Glutamatergic neuron (in vitro differentiated cells): ENCODE results near the gene PRDX6. TPM values are rescaled to one million over a fixed set of nuclear protein-coding genes. Genes with fewer than 3 reads are reported as not detected.
"Not testable (repeated sequence)": the region's sequence is repeated elsewhere in the genome, so short reads cannot be mapped to it uniquely, and the experiment has no call there.

Experiments
- DNase-seq: peaks from one replicate; pipeline ENCODE4 v3.0.0; 2022
- H3K27ac Mint-ChIP-seq: one replicate; pipeline ENCODE4 v1.8.0; 2020; ENCODE audit warnings: mild to moderate bottlenecking, mixed read lengths, inconsistent platforms; ENCODE audit not compliant: unreplicated experiment
- H3K27me3 Mint-ChIP-seq: one replicate; pipeline ENCODE4 v1.8.0; 2020; ENCODE audit warnings: mild to moderate bottlenecking, moderate library complexity, mixed read lengths, inconsistent platforms; ENCODE audit not compliant: unreplicated experiment
- H3K36me3 Mint-ChIP-seq: one replicate; pipeline ENCODE4 v1.8.0; 2020; ENCODE audit warnings: mild to moderate bottlenecking, mixed read lengths, inconsistent platforms; ENCODE audit not compliant: unreplicated experiment
- H3K4me1 Mint-ChIP-seq: one replicate; pipeline ENCODE4 v1.8.0; 2020; ENCODE audit warnings: mild to moderate bottlenecking, low read depth, mixed read lengths, inconsistent platforms; ENCODE audit not compliant: unreplicated experiment
- H3K4me3 Mint-ChIP-seq: one replicate; pipeline ENCODE4 v1.8.0; 2020; ENCODE audit warnings: mild to moderate bottlenecking, mixed read lengths, inconsistent platforms; ENCODE audit not compliant: unreplicated experiment
- H3K9me3 Mint-ChIP-seq: one replicate; pipeline ENCODE4 v1.8.0; 2020; ENCODE audit warnings: mild to moderate bottlenecking, moderate library complexity, mixed read lengths, inconsistent platforms; ENCODE audit not compliant: unreplicated experiment
- CTCF ChIP-seq: fragments of 200-600 bp; sonication (generic); IDR thresholded peaks from one replicate; pipeline ENCODE4 v1.5.0; 2021; ENCODE audit not compliant: partially characterized antibody, unreplicated experiment
- total RNA-seq: library from RNA; stranded (reverse); fragmentation: NEBNext Ultra II Directional; extraction: Animal tissue kit (Norgen Biotek cat#: 25700); gene quantifications from one replicate; pipeline ENCODE4 v1.2.1, GENCODE V29; 2021; ENCODE audit not compliant: unreplicated experiment

Gene PRDX6
- total RNA-seq, 1 donor from 2014 or later, result 29.3 TPM

- Mint-ChIP-seq H3K27me3 (peaks cover 2% of the 10 kb centered on the region), H3K36me3 (peaks cover 31% of the 10 kb centered on the region), H3K27ac (no peak overlapping the region), H3K9me3 (peaks cover 3% of the 10 kb centered on the region), H3K4me1 (no peaks in the 10 kb centered on the region), H3K4me3 (no peak overlapping the region)
- no peak for TF ChIP-seq CTCF
- no peak for DNase-seq
These were observed 9.7 kb upstream of the PRDX6 start for GRCh38 chr1:173467426-173467825.

- H3K9me3 Mint-ChIP-seq, result peaks cover 3% of the 10 kb centered on the region
- no peak overlapping the region for H3K27ac Mint-ChIP-seq
- DNase-seq, result no peak
- no peaks in the 10 kb centered on the region for H3K27me3 Mint-ChIP-seq
- TF ChIP-seq CTCF, result no peak
- H3K4me1 Mint-ChIP-seq, result no peaks in the 10 kb centered on the region
- peaks cover 26% of the 10 kb centered on the region for H3K36me3 Mint-ChIP-seq
- no peak overlapping the region for H3K4me3 Mint-ChIP-seq
These were observed 7.5 kb upstream of the PRDX6 start for GRCh38 chr1:173469656-173470055.

GRCh38 chr1:173470608-173471007 is 6.5 kb upstream of the PRDX6 start:
- peaks cover 3% of the 10 kb centered on the region for H3K9me3 Mint-ChIP-seq
- H3K27ac Mint-ChIP-seq, result no peak overlapping the region
- no peak for TF ChIP-seq CTCF
- H3K27me3 Mint-ChIP-seq, result peaks cover 2% of the 10 kb centered on the region
- peaks cover 18% of the 10 kb centered on the region for H3K36me3 Mint-ChIP-seq
- H3K4me3 Mint-ChIP-seq, result no peak overlapping the region
- no peaks in the 10 kb centered on the region for H3K4me1 Mint-ChIP-seq
- no peak for DNase-seq

- peaks cover 13% of the 10 kb centered on the region for H3K36me3 Mint-ChIP-seq
- no peak overlapping the region for H3K4me3 Mint-ChIP-seq
- H3K4me1 Mint-ChIP-seq, result peaks cover 5% of the 10 kb centered on the region
- peaks cover 4% of the 10 kb centered on the region for H3K9me3 Mint-ChIP-seq
- no peak for DNase-seq
- H3K27ac Mint-ChIP-seq, result no peak overlapping the region
- H3K27me3 Mint-ChIP-seq, result peaks cover 2% of the 10 kb centered on the region
- TF ChIP-seq CTCF, result no peak
These were observed 3.5 kb upstream of the PRDX6 start for GRCh38 chr1:173473599-173474011.

- Mint-ChIP-seq H3K4me1 (peaks cover 5% of the 10 kb centered on the region), H3K4me3 (no peak overlapping the region)
These were observed 2.9 kb upstream of the PRDX6 start for GRCh38 chr1:173474097-173474779.

GRCh38 chr1:173474780-173475421 is 2.2 kb upstream of the PRDX6 start:
- not testable (repeated sequence) for H3K27ac Mint-ChIP-seq, H3K27me3 Mint-ChIP-seq, H3K4me1 Mint-ChIP-seq, DNase-seq, H3K9me3 Mint-ChIP-seq
- peak overlapping the region; percentile 46 for H3K4me3 Mint-ChIP-seq
- H3K36me3 Mint-ChIP-seq, result peaks cover 12% of the 10 kb centered on the region

More at GRCh38 chr1:173474097-173474779, 2.9 kb upstream of the PRDX6 start:
- Mint-ChIP-seq H3K36me3 (peaks cover 13% of the 10 kb centered on the region), H3K27ac (no peak overlapping the region), H3K9me3 (peaks cover 4% of the 10 kb centered on the region), H3K27me3 (peaks cover 2% of the 10 kb centered on the region)
- TF ChIP-seq CTCF, result no peak
- DNase-seq, result no peak
